ENCODE results near the gene CLIC5. TPM values are rescaled to one million over a fixed set of nuclear protein-coding genes. Genes with fewer than 3 reads are reported as not detected.
A peak's percentile ranks its signal among the peaks of the same experiment; 100 is the strongest.
"Not testable (repeated sequence)": the region's sequence is repeated elsewhere in the genome, so short reads cannot be mapped to it uniquely, and the experiment has no call there.

CLIC5 gene
- total RNA-seq, 1 donor from 2014 or later = not detected

- no peak for DNase-seq (ENCODE audit: low read depth in 2 of 2)
Observed at GRCh38 chr6:45927421-45928320, 88.0 kb downstream of the CLIC5 start.

DNA sequence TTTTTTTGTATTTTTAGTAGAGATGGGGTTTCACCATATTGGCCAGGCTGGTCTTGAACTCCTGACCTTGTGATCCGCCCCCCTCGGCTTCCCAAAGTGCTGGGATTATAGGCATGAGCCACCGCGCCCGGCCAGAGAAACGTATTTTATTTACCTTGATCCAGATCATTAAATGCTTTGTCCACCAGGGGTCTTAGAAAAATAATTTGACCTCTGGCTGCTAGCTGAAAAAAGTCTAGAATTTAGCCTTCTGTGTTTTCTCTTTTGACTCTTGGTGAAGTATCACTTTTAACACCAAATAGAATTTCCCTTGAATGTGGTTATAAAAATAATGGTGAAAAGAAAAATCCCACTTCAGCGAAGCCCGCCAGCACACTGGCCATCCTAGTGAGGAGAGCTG, 89.2 kb downstream of the CLIC5 start:
- DNase-seq (ENCODE audit: low read depth in 2 of 2) = not testable (repeated sequence)

DNA sequence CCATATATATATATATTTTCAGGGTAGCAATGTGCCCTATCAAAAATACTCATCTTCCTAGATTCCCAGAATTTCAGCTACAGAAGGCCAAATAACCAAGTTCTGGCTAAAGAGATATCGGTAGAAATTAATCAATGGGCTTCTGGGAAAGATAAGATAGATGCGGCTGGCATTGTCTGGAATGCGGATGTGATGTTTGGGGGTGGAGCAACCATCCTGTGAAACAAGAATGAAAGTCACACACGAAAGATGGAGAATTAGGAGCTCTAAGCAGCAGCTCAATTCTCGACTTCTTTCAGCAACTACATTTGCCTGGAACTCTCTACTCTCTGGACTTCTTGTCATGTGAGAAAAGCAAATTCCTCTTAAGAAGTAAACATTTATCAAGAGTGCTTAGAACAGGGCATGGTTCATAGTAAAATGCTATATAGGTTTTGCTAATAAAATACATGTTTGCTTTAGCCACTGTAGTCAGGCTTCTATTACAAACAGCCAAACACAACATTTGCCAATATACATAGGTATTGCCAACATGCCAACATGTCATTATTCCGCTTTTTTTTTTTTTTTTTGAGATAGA, 90.8 kb downstream of the CLIC5 start:
- no peak for DNase-seq (ENCODE audit: low read depth in 2 of 2)

GRCh38 chr6:45923831-45924391, 91.7 kb downstream of the CLIC5 start:
- DNase-seq (ENCODE audit: low read depth in 2 of 2) = no peak

DNA sequence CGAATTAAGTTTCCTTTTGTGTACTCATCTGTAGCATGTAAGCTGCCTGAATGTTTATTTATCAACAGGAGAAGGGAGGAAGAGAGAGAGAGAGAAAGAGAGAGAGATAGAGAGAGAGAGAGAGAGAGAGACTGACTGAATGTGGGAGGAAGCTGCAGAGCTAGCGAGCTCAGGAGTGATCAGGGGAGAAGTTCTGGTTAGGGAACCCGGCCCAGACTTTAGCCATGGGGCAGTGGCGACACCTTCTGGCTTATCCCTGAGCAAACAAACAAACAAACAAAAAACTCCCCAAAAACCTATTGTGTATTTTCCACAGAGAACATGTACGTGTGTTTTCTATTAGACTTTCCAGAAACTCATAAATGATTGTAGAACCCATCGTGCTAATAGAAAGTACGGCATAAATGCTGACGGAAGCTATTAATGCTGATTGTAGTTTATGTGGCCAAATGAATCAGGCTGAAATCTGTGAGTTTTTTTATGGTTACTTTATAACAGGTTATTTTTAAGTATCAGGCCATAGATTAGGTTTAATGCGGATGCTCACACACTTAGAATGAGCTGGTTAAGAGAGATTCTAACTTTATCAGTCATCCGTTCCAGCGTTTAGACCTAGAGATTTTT, 92.8 kb downstream of the CLIC5 start:
- DNase-seq (ENCODE audit: low read depth in 2 of 2) = peak; percentile 57 to 61

- DNase-seq (ENCODE audit: low read depth in 2 of 2) = peak in 1 of 2 donors; percentile 2
Observed at GRCh38 chr6:45921691-45922281, 93.9 kb downstream of the CLIC5 start.

DNA sequence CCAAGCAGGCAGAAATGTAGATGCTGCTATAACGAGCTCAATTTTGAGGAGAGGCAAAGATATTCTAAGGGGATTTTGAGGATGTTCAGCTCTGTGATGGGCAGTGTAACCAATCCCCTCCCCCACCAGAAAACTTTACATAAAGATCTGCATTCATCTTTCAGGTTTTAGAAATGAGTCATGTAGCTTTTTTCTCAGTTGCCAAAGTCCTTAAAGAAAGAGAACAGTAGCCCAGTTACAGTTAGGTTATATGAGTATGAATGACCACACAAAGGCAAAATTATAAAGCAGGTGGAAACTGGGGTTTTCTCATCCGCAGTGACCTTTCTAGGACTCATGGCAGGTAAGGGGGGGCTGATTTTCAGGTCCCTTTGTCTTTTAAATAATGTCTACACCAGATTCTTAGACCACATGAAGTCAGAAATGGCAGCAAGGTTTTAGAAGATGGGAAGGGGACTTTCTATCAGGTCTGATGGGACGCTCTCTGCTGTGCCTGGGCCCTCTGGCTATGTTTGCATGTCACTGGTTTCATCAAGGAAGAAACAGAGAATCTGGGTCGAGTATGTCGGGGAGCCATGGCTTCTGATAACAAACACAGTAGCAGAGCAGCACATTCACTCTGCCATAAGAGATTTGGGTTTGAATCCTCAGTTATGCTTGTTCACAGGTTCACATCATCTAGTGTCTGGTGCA, 94.7 kb downstream of the CLIC5 start:
- no peak for DNase-seq (ENCODE audit: low read depth in 2 of 2)

GRCh38 chr6:45917439-45917838, 98.2 kb downstream of the CLIC5 start:
- DNase-seq (ENCODE audit: low read depth in 2 of 2) = no peak

- DNase-seq (ENCODE audit: low read depth in 2 of 2) = no peak
Observed at GRCh38 chr6:45916692-45917091, 99.0 kb downstream of the CLIC5 start.

DNA sequence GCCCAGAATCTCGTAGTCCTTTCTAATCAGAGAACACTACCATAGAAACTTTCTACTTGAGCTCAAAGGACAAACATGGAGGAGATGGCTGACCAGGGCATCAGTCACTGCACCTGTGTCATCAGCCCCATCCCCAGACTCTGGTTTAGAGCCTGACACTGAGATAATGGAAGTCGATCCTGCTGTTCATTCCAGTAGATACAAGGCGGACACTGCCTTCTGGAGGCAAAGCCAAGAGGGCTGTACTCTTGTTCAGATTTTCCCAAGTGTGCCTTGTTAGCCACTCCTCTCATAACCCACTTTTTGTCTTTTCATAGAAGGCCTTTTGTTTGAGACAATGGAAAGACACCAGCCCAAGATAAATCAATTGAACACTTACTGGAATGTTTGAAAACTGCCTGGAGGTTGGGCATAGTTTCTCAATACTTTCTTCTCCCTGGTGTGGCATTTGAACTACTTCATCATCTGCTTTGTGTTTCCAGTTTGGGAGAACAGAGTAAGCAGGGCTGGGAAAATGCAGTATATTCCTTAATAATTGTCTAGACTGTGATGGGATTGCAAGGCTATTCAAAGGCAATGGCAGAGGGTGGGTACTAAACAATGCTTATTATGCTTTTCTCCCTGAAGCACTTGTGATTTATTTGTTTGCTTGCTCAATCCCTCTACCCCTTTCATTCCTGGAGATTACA, 99.7 kb downstream of the CLIC5 start:
- no peak for DNase-seq (ENCODE audit: low read depth in 2 of 2)

DNA sequence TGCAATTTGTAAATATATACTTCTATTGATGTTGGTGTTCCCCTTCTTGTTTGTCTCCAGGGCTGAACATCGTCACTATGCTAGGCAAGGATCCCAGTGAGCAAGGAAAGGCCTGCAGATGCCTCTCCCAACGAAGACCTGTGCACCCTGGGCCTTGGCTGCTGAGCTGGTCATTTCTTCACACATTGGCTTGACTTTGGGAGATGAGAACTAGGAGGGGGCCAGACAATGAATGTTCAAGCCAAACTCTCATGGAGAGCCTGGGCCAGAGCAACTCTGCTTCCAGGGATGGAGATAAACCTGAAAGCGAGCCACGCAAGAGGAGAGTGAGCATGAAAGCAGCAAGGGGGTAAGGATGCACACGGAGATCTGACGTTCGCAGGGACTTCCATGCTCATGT, 104.0 kb downstream of the CLIC5 start:
- DNase-seq (ENCODE audit: low read depth in 2 of 2) = no peak

DNA sequence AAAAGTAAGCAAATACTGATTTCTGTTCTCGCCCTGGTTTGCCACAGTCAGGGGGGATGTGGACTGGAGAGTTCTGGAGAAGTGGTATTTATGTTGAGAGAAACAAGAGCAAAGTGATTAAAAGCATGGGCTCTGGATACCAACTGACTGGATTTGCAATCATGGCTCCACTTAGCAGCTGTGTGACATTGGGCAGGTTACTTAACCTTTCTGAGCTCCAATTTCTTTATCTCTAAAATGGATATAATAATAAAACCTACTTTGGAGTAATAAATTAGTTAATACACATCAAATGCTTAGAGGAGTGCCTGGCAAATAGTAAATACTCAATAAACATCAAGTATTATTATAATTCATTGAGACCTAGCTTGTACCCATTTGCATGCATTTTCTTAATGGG, 111.7 kb downstream of the CLIC5 start:
- DNase-seq (ENCODE audit: low read depth in 2 of 2) = no peak

DNA sequence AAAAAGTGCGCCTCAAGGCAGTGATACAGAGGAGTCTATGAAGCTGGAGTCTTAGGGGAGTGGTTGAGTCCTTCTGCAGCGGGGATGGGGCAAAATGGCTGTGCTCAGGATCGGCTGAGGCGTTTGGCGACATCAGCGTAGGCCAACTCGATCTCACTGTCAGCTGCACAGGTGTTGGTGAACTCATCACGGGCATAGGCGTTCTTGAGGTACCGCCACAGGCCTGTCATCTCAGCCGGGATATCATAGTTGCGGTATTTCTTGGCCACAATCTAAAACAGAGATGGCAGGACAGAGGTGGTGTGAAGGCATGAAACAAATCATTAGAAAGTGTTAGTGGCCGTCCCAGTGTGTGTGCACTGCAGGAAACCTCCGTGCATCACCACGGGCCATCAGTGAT, 112.7 kb downstream of the CLIC5 start:
- no peak for DNase-seq (ENCODE audit: low read depth in 2 of 2)

DNA sequence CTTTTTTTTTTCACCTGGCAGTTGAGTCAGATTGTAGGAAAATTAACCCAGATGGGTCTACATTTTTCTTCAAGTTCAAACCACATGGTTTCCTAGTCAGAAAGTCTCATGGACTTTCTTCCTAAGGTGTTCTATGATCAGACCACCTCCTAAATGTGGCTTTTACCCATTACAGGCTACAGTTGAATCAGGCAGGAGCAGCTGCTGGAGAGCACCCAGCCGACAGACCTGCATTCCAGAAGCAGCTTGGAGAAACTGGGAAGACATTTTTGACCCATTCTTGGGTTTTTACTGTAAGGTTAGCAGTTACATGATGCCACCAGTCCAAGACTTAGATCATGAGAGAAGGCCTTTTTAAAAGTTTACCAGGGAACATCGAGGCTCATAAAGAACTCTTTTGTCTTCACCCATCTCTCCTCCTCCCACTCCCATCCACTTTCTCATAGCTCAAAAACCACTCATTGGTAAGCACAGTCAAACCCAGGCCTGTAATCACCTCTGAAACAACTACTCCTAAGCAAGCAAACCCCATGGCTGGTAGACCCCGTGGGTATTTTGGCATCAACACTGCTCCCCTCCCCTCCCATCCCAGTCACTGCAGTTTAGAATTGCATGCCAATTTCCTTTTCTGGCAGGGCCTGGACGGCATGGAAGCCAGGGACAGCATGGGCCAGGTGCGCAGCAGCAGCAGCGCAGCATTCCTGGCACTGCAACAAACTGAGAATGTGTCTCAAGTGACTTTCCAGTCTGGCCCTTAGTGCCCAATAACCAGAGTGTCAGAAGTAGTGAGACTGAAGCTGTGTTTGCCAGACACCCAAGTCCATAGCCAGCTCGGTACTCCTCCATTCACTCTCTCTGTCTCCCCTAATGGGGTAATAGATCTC, 113.7 kb downstream of the CLIC5 start:
- no peak for DNase-seq (ENCODE audit: low read depth in 2 of 2)

GRCh38 chr6:45900808-45901752, 114.6 kb downstream of the CLIC5 start:
- no peak for DNase-seq (ENCODE audit: low read depth in 2 of 2)

GRCh38 chr6:45899683-45899946, 116.0 kb downstream of the CLIC5 start:
- DNase-seq (ENCODE audit: low read depth in 2 of 2) = no peak

GRCh38 chr6:45898941-45899682, 116.5 kb downstream of the CLIC5 start:
- DNase-seq (ENCODE audit: low read depth in 2 of 2) = no peak

- DNase-seq (ENCODE audit: low read depth in 2 of 2) = no peak
Observed at GRCh38 chr6:45896783-45897441, 118.7 kb downstream of the CLIC5 start.
